Caco-2 (cell line): ENCODE data around the gene HYAL3. TPM values are rescaled to one million over a fixed set of nuclear protein-coding genes. Genes with fewer than 3 reads are reported as not detected.

Source experiments
- BruUV-seq: library from RNA; stranded (reverse); fragments of 400-500 nt; replicated peaks from 2 replicates; lab custom pipeline; 2021; lab: Mats Ljungman, UMichigan
- CTCF ChIA-PET: fragments of 300-600 bp; sonication (Branson Sonifier 250); formaldehyde crosslinking; loops from one replicate; lab custom pipeline; 2022; ENCODE audit warnings: antibody characterized with exemption; lab: Charles Lee
- POLR2A ChIA-PET: fragments of 300-600 bp; sonication (Branson Sonifier 250); formaldehyde crosslinking; loops from one replicate; lab custom pipeline; 2022; ENCODE audit warnings: antibody characterized with exemption; lab: Charles Lee
- DNase-seq, 2 experiments: peaks; one replicate each; pipeline versions ENCODE4 v3.0.0 to v3.0.0-alpha.2; 2020 to 2022
- H3K27me3 ChIP-seq: replicated peaks from 2 replicates; pipeline ENCODE4 v1.6.0; 2011; ENCODE audit warnings: low read length; ENCODE audit not compliant: control insufficient read depth, insufficient read depth
- H3K36me3 ChIP-seq: 2 replicates; pipeline ENCODE4 v1.5.1; 2011; ENCODE audit warnings: low read length; ENCODE audit not compliant: control insufficient read depth, insufficient read depth
- H3K4me1 ChIP-seq: fragments of 250-450 bp; sonication (Bioruptor Pico); 2 replicates; pipeline ENCODE4 v1.5.1; 2020; ENCODE audit warnings: mild to moderate bottlenecking
- H3K4me3 ChIP-seq: 2 replicates; pipeline ENCODE4 v1.5.1; 2011; ENCODE audit warnings: low read depth, mild to moderate bottlenecking, control low read depth, low read length
- H3K9me3 ChIP-seq: fragments of 250-450 bp; sonication (Bioruptor Pico); 2 replicates; pipeline ENCODE4 v1.5.1; 2020; ENCODE audit warnings: mild to moderate bottlenecking, moderate library complexity
- H3K27ac Mint-ChIP-seq: one replicate; pipeline ENCODE4 v1.8.0; 2022; ENCODE audit warnings: mixed read lengths; ENCODE audit not compliant: unreplicated experiment
- H3K27me3 Mint-ChIP-seq: one replicate; pipeline ENCODE4 v1.8.0; 2022; ENCODE audit warnings: mixed read lengths; ENCODE audit not compliant: insufficient read depth, unreplicated experiment
- H3K36me3 Mint-ChIP-seq: one replicate; pipeline ENCODE4 v1.8.0; 2022; ENCODE audit warnings: mild to moderate bottlenecking, mixed read lengths; ENCODE audit not compliant: insufficient read depth, unreplicated experiment
- H3K4me1 Mint-ChIP-seq: one replicate; pipeline ENCODE4 v1.8.0; 2022; ENCODE audit warnings: low read depth, mixed read lengths; ENCODE audit not compliant: unreplicated experiment
- H3K4me3 Mint-ChIP-seq: one replicate; pipeline ENCODE4 v1.8.0; 2022; ENCODE audit warnings: mild to moderate bottlenecking, moderate library complexity, mixed read lengths; ENCODE audit not compliant: unreplicated experiment
- H3K9me3 Mint-ChIP-seq: one replicate; pipeline ENCODE4 v1.8.0; 2022; ENCODE audit warnings: mixed read lengths; ENCODE audit not compliant: unreplicated experiment
- CTCF ChIP-seq, 2 experiments: fragments of 200-600 bp in 1 of 2; IDR thresholded peaks; 1 replicate in 1 of 2; 2 replicates in 1 of 2; pipeline versions ENCODE4 v1.5.1 to v1.8.0; 2011 to 2022; ENCODE audit warnings: antibody characterized with exemption in 1 of 2, control low read depth in 1 of 2, inconsistent platforms in 1 of 2, low read depth in 1 of 2, low read length in 1 of 2, mild to moderate bottlenecking in 1 of 2, moderate library complexity in 1 of 2; ENCODE audit not compliant: insufficient read depth in 1 of 2, severe bottlenecking in 1 of 2, unreplicated experiment in 1 of 2
- intact Hi-C: fragments of 100-400 bp; cut with micrococcal nuclease; formaldehyde crosslinking; loops from one replicate; pipeline ENCODE4 v1.10.0; 2022; ENCODE audit not compliant: unreplicated experiment
- total RNA-seq: library from RNA; stranded (reverse); gene quantifications from 2 replicates; pipeline ENCODE4 v1.2.3, GENCODE V29; 2022

Gene HYAL3
- total RNA-seq, 1 experiment from 2014 or later: 5.2 TPM

GRCh38 chr3:50330330-50330729 is 31.1 kb upstream of the HYAL3 start:
- Mint-ChIP-seq H3K4me1 (no peaks in the 10 kb centered on the region), H3K4me3 (no peak overlapping the region), H3K27me3 (no peaks in the 10 kb centered on the region), H3K36me3 (peaks cover 69% of the 10 kb centered on the region), H3K27ac (no peak overlapping the region), H3K9me3 (no peaks in the 10 kb centered on the region)
- POLR2A ChIA-PET: no interaction called here
- Histone ChIP-seq H3K27me3 (no peaks in the 10 kb centered on the region), H3K4me3 (no peak overlapping the region), H3K36me3 (peaks cover 6% of the 10 kb centered on the region), H3K9me3 (no peaks in the 10 kb centered on the region), H3K4me1 (peaks cover under 1% of the 10 kb centered on the region)
- no peak for TF ChIP-seq CTCF (IDR thresholded peaks at IDR 0.05; ENCODE audit: insufficient read depth in 1 of 2, low read depth in 1 of 2, low read length in 1 of 2, severe bottlenecking in 1 of 2, unreplicated experiment in 1 of 2)
- DNase-seq: no peak
- intact Hi-C loops: no loop called here
- BruUV-seq: no TSS peak
- CTCF ChIA-PET: no interaction called here

GRCh38 chr3:50327943-50328691 is 28.9 kb upstream of the HYAL3 start, which contains the start of gene TUSC2:
Gene TUSC2 (minus strand): TSS chr3:50328223. CDS start chr3:50328099, 124 bp downstream.
- no peaks in the 10 kb centered on the region for H3K27me3 Mint-ChIP-seq
- BruUV-seq: no TSS peak
- TF ChIP-seq CTCF (IDR thresholded peaks at IDR 0.05; ENCODE audit: insufficient read depth in 1 of 2, low read depth in 1 of 2, low read length in 1 of 2, severe bottlenecking in 1 of 2, unreplicated experiment in 1 of 2): no peak
- H3K9me3 Mint-ChIP-seq: no peaks in the 10 kb centered on the region
- H3K27me3 ChIP-seq: no peaks in the 10 kb centered on the region
- DNase-seq: peak; percentile 96
- H3K9me3 ChIP-seq: no peaks in the 10 kb centered on the region
- peak within 1 kb of the TSS; percentile 93 for H3K27ac Mint-ChIP-seq
- H3K36me3 ChIP-seq: peaks cover 3% of the 10 kb centered on the region
- ChIA-PET CTCF (interaction anchor here (0.7 to 1.2 kb wide), 4 partner anchors 8 to 68 kb away, joined by 3 to 14 read pairs (median 4); partner anchors contain the start of gene HYAL1), POLR2A (interaction anchor here (0.5 to 2.2 kb wide), 7 partner anchors 9 to 92 kb away, joined by 3 to 57 read pairs (median 4); partner anchors contain the start of genes CYB561D2, GNAI2, IFRD2 and NPRL2)
- no peaks in the 10 kb centered on the region for H3K4me1 Mint-ChIP-seq
- peak within 1 kb of the TSS; percentile 78 for H3K4me3 ChIP-seq
- H3K36me3 Mint-ChIP-seq: peaks cover 54% of the 10 kb centered on the region
- intact Hi-C loops: loop anchor here (1.0 kb wide), 1 partner anchor 9 kb away; no protein-coding TSS in a partner anchor
- H3K4me3 Mint-ChIP-seq: peak within 1 kb of the TSS; percentile 92
- peaks cover 9% of the 10 kb centered on the region for H3K4me1 ChIP-seq

GRCh38 chr3:50327129-50327528 is 27.9 kb upstream of the HYAL3 start:
- no peaks in the 10 kb centered on the region for H3K27me3 ChIP-seq
- peak overlapping the region; percentile 78 for H3K4me3 ChIP-seq
- peak overlapping the region; percentile 92 for H3K4me3 Mint-ChIP-seq
- no peak for TF ChIP-seq CTCF (IDR thresholded peaks at IDR 0.05; ENCODE audit: insufficient read depth in 1 of 2, low read depth in 1 of 2, low read length in 1 of 2, severe bottlenecking in 1 of 2, unreplicated experiment in 1 of 2)
- no peaks in the 10 kb centered on the region for H3K27me3 Mint-ChIP-seq
- H3K9me3 Mint-ChIP-seq: no peaks in the 10 kb centered on the region
- no TSS peak for BruUV-seq
- H3K36me3 Mint-ChIP-seq: peaks cover 50% of the 10 kb centered on the region
- intact Hi-C loops: no loop called here
- H3K36me3 ChIP-seq: peaks cover 3% of the 10 kb centered on the region
- DNase-seq: no peak
- peaks cover 13% of the 10 kb centered on the region for H3K4me1 ChIP-seq
- H3K9me3 ChIP-seq: no peaks in the 10 kb centered on the region
- ChIA-PET POLR2A (interaction anchor here (1.0 to 2.2 kb wide), 5 partner anchors 10 to 91 kb away, joined by 4 to 57 read pairs (median 7); partner anchors contain the start of genes CYB561D2, GNAI2, IFRD2 and NPRL2), CTCF (interaction anchor here (0.9 kb wide), 1 partner anchor 24 kb away, joined by 4 read pairs; the partner anchor contains the start of gene HYAL1)
- no peaks in the 10 kb centered on the region for H3K4me1 Mint-ChIP-seq
- H3K27ac Mint-ChIP-seq: peak overlapping the region; percentile 93
